Activated CD4-positive, alpha-beta T cell treated with anti-CD3 and anti-CD28 coated beads, Interleukin-2, Interleukin-4, amounts not matched to agents 100 ng/mL and 50 ng/mL, durations not matched to agents 16 hours and 8 hours (primary cell): ENCODE data around the gene CEP250.
"Not testable (repeated sequence)": the region's sequence is repeated elsewhere in the genome, so short reads cannot be mapped to it uniquely, and the experiment has no call there.

ENCODE experiments used
- DNase-seq: peaks from one replicate; pipeline ENCODE4 v3.0.0-alpha.2; 2020; ENCODE audit warnings: low spot score

CEP250 gene

DNA sequence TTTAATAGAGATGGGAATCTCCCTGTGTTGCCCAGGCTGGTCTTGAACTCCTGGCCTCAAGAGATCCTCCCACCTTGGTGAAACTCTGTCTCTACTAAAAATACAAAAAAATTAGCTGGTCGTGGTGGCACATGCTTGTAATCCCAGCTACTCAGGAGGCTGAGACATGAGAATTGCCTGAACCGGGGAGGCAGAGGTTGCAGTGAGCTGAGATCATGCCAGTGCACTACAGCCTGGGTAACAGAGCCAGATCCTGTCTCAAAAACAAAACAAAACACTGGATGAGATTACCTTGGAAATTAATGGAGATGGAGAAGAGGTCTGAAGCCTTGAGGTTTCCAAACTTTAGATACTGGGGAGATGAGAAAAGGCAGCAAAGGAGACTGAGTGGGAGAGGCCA lies 2.1 kb downstream of the CEP250 start:
- not testable (repeated sequence) for DNase-seq

DNA sequence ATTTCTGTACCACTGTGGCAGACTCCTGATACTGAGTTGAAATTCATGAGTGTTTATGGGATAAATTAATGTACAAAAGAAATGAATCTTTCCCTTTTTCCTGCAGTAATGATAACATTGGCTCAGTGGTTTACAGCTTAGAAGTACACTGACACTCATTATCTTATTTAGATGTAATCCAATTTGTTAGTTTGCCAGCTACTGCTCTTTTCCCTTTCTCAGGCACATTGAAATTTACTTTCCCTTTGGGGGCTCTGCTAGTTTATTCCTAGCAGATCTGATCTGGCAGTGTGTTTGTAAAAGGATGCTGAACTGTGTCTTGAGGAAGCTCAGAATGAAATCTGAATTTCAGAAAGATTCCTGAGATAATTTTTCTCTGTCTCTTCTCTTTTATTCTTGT lies 3.0 kb downstream of the CEP250 start:
- no peak for DNase-seq

DNA sequence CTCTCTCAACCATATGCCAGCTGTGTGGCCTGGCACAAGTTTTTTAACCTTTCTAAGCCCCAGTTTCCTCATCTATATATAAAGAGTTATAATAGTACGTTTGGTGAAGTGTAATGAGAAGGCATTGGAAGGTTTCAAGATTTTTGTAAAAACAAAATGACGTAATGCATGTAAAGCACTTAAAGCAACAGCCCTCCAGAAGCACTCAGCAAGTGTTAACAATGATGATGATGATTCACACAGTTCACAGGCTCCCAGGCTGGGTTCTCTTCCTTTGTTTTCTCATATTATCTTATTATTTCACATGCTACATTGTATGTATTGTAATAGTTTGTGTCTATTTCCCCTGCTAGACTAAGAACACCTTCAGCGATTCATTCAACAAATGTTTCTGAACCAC lies 6.2 kb downstream of the CEP250 start:
- no peak for DNase-seq

DNA sequence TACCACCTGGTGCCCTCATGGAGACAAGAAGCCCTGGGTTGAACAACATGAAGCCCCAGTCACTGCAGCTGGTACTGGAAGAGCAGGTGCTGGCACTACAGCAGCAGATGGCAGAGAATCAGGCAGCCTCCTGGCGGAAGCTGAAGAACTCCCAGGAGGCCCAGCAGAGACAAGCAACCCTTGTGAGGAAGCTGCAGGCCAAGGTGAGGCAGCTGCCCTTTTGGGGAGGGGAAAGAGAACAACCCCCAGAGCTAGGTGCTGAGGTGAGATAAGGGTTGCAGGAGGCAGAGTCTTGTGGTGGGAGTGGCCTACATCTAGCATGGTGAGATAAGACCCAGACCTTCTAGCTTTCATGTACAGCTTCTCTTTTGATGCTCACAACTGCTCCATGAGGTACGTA lies 7.0 kb downstream of the CEP250 start:
- no peak for DNase-seq

DNA sequence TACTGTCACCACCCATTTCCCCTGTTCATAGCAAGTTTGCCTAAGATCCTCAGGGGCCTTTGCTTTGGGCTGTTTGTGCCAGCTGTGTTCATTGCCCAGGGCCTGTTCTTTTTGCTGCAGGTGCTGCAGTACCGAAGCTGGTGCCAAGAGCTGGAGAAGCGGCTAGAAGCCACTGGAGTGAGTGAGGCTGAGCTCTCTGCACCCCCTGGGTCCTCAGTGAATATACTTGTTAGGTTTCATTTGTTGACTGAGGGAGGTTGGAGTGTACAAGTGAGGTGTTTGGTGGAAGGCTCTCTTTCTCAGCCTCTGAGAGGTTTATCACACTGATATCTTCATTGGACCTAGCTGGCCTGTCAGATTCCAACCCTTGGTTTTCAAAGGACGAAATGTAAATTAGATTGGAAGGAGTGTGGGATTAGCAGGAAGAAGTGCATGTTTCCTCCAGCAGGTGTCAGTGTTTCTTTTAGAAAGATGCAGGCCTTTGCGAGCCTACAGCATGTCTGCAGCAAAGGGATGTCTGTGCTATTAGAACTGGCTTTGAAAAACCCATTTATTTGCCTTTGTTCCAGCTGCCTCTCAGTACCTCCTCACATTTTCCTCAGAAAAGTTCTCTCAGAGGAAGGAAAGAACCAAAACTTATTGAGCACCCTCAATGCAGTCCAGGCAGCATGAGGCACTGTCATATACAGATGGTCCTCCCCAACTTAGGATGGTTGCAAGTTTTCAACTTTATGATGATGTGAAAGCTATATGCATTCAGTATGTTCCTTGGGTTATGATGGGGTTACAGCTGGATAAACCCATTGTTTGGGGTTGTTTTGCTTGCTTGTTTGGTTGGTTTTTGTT lies 8.3 kb downstream of the CEP250 start:
- peak; percentile 72 for DNase-seq

DNA sequence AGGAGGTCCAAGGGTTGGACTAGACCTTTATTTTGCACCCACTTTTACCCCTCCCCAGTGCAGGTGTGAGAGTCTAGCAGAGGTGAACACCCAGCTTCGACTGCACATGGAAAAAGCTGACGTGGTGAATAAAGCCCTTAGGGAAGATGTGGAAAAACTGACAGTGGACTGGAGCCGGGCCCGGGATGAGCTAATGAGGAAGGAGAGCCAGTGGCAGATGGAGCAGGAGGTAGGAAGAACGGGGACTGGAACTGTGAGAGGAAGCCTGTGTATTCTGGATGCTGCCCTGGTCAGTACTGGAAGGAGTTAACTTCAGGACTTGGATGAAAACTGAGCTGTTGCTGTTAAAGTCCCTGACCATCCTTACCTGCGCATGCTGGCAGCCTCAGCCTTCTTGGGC lies 10.6 kb downstream of the CEP250 start:
- DNase-seq = no peak

DNA sequence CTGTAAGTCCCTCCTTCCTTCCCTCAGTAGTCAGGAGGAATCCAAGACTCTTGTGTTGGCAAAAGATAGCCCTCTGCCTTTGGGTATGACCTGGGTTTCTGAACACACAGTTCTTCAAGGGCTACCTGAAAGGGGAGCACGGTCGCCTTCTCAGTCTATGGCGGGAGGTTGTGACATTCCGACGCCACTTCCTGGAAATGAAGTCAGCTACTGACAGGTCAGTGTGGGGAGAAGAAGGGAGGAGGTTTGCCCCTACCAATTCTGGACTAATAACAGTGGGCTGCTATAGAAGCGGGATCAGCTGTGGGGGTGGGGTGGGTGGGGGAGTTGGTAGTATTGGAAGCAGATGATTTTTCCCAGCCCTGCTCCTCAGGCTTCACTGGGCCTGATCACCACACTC lies 11.5 kb downstream of the CEP250 start:
- no peak for DNase-seq

DNA sequence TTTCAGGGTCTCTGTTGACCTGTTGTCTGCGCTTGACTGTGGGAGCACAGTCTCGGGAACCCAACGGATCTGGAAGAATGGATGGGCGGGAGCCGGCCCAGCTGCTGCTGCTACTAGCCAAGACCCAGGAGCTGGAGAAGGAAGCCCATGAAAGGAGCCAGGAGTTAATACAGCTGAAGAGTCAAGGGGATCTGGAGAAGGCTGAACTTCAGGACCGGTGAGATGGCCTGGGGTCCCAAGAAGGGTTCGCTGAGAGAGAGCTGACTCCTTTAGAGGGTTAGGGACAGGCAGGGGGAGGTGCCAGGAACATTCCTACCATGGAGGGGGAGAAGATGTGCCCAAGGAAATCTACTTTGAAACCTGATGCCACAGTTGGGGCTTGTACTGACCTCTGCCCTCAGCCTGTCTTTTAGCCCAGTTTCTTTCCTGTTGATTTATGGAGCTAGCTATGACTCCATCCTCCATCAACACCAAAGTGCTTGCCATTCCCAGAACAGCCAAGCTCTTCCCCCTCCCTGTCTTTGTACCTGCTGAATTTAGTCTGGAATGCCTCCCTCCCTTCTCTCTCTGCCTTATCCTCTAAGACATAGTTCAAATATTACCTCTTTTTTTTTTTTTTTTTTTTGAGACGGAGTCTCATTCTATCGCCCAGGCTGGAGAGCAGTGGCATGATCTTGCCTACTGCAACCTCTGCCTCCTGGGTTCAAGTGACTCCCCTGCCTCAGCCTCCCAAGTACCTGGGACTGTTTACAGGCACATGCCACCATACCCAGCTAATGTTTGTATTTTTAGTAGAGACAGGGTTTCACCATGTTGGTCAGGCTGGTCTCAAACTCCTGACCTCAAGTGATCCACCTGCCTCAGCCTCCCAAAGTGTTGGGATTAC lies 12.2 kb downstream of the CEP250 start:
- no peak for DNase-seq

DNA sequence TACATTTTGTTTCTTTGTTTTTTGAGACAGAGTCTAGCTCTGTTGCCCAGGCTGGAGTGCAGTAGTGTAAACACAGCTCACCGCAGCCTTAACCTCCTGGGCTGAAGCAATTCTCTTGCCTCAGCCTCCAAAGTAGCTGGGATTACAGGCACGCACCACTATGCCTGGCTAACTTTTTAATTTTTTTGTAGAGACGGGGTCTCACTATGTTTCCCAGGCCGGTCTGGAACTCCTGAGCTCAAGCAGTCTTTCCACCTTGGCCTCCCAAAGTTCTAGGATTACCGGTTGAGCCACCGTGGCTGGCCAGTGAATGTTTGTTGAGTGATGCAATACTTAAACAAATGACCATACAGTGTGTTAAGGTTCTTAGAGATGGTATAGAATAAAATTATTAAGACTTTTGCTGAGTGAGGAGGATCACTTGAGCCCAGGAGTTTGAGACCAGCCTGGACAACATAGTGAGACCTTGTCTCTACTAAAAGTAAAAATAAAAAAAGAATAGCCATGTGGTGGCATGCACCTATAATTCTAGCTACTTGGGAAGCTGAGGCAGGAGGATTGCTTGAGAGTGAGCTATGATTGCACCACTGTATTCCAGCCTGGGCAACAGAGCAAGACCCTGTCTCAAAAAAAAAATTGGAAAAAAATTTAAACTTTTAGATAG lies 13.4 kb downstream of the CEP250 start:
- DNase-seq = no peak

DNA sequence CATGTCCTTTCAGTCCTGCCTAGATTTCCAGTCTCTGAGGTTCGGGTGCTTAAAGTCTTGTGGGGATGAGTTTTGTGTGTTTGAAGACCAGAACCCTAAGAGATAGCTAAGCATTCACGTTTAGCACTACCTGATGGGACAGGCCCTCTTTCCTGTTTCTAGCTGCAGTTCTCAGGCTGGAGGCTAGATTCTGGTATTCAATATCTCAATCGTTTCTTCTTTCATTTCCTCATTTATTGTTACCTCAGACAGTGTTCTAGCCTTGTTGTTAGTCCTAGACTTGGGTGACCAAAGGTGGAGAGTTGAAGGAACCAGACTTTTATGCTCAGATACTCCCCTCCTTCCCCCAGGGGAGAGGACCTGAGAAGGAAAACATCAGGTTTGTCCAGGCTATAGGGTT lies 16.8 kb downstream of the CEP250 start:
- no peak for DNase-seq

DNA sequence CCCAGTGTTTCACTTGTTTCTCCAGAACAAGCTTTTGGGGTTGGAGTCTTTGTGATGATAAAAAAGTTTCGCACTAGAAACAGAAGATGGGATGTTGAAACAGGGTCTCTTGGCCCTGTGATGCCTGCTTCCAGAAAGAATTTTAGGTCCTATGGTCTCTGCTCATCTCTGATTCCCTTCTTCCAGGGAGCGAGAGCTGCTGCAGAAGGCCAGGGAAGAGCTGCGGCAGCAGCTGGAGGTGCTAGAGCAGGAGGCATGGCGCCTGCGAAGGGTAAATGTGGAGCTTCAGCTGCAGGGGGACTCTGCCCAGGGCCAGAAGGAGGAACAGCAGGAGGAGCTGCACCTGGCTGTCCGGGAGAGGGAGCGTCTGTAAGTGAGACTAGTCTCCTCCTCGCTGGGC lies 18.3 kb downstream of the CEP250 start:
- no peak for DNase-seq

DNA sequence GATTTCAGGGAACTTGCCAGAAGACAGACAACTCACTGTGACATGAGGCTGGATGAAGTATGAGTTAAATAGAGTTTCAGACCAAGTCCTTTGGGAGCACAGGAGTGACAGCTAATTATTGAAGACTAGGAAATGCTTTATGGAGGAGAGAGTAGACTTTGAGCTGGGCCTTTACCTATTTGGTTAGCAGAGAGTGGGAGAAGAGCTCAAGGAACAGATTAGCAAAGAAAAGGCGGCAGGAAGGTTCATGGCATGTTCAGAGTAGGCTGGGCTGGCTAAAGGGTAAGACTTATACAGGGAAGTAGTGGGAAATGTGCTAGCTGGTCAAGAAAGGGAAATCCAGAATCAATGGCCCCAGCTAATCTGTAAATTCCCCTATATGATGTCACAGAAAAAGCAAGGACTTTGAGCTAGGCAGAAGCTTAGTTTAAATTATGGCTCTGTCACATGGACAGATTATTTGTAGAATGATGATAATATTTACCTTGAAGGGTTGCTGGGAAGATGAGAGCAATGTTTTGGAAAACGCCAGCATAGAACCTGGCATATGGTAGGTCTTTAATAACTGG lies 19.0 kb downstream of the CEP250 start:
- DNase-seq = no peak

DNA sequence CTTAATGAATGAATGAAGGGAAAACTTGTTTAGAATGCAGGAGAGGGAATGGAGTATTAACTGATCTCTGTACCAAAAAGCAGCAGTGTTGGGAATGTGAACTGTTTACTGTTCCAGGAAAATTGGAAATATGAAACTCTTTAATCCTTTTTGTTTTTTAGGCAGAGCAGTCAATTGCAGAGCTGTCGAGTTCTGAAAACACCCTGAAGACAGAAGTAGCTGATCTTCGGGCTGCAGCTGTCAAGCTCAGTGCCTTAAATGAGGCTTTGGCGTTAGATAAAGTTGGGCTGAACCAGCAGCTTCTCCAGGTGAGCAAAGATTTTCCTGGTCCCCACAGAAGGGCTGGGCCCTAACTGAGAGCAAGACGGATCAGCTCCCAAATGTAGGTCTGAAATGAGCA lies 20.9 kb downstream of the CEP250 start:
- DNase-seq = no peak

DNA sequence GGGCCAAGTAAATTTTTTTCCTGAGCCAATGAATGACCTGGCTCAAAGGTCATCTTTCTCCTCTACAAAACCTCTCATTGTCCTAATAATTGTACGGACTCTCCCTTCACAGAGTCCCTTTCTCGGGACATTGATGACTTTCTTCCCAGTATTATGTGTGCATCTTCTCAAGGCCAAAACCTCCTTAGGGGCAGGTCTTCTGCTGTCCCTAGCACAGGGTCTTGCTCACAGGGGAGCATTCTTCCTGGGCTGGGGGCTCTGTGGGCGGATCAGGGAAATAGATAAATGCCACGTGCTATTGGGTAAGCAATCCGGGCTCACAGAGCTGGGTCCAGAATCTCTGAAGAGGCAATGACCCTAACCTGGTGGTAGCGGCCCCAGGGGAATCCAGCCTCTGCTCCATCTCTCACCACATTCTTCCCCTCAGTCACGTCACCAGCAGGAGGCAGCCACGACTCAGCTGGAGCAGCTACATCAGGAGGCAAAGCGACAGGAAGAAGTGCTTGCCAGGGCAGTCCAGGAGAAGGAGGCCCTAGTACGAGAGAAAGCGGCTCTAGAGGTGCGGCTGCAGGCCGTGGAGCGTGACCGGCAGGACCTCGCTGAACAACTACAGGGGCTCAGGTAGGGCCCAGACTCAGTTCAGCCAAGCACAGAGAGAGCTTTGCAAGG lies 23.5 kb downstream of the CEP250 start:
- no peak for DNase-seq

DNA sequence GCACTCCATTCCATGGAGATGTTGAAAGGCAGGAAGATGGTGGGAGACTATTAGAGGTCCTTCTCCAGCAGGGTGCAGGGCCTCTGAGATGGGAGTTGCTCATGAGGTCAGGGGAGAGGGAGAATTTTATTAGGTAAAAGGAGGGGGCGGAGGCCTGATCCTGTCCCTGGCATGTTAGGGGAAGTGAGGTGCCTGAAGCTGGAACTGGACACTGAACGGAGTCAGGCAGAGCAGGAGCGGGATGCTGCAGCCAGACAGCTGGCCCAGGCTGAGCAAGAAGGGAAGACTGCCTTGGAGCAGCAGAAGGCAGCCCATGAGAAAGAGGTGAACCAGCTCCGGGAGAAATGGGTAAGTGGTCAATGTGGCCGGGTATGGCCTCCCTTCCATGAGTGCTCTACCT lies 24.4 kb downstream of the CEP250 start:
- no peak for DNase-seq

DNA sequence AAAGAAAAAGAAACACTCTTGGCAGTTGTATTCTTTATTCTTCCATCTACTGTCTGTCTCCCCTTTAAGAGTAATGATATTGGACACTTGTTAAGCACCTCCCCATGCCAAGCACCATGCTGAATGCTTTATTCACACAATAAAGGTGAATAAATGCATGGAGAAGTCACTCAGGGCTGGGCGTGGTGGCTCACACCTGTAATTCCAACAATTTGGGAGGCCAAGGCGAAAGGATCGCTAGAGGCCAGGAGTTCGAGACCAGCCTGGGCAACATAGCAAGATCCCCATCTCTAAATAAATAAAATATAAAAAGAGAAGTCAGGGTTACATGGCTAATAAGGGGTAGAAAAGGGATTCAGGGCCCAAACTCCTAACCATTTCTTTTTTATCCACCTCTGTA lies 32.1 kb downstream of the CEP250 start:
- DNase-seq = no peak

DNA sequence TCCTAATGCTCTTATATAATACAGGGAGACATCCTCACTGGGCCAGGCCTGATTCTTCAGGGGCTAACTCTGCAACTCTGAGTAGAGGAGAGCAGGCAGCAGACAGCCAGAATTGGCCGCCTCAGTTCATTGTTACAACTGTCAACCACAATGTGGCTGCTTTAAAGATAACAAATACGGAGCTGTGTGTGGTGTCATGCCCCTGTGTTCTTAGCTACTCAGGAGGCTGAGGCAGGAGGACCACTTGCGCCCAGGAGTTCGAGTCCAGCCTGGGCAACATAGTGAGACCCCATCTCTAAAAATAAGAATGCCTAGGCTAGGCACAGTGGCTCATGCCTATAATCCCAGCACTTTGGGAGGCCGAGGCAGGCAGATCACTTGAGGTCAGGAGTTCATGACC lies 34.3 kb downstream of the CEP250 start:
- peak; percentile 15 for DNase-seq

DNA sequence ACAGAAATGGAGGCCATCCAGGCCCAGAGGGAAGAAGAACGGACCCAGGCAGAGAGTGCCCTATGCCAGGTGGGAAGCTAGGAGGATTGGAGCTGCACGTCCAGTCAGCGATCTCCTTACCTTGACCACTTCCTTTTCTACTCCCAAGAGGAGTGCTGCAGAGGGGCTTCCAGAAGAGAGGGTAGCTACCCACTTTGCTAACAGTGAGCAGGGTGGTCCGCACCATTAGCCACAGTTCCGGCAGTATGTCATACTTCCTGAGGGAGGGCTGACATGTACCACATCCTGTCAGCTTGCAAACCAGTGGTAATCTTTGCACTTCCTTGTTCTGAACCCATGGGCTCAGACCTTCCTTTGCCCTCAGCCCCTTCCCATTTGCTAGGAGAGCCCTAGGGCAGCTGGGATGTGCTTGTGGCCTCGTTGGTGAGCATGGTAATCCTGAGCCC lies 35.4 kb downstream of the CEP250 start:
- DNase-seq = peak; percentile 76

DNA sequence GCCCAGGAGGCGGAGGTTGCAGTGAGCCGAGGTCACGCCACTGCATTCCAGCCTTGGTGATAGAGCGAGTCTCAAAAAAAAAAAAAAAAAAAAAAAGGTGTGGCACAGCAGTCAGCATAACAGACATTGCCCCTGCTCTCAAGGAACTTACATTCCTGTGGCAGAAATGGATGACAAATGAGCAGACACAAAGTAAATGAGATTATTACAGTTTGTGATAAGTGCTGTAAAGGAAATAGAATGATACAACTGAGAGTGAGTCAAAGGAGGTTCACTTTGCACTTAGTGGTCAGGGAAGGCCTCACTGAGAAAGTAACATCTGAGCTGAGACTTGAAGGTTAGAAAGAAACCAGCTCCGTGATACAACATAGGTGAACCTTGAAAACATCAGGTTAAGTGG lies 36.4 kb downstream of the CEP250 start:
- DNase-seq = no peak

DNA sequence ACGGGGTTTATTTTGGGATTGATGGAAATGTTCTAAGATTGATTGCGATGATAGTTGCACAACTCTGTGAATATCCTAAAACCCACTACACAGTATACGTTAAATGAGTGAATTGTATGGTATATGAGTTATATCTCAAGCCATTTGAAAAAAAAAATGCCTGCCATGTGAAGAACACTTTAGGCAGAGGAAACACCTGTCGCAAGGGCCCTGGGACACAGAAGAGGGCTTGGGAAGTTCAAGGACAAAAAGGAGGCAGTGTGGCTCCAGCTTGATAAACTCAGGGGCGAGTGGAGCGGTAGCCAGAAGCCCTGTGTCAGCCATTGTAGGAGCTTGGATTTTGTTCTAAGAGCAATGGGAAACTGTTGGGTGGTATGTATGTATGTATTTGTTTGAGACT lies 37.0 kb downstream of the CEP250 start:
- no peak for DNase-seq

DNA sequence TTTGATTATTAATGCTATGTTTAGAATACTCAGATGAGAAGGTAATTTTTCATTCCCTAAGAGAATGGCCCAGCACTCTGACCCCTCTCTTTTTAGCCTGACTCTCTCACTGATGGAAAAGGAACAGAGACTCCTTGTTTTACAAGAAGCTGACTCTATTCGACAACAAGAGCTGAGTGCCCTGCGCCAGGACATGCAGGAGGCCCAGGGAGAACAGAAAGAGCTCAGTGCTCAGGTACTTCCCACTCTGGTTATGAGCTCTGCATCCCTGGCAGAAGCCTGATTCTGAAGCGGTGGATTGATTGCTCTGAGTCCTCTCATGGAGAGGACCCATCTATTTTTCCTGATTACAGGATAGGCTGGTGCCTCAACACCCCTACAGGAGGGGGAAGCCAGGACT lies 41.1 kb downstream of the CEP250 start:
- no peak for DNase-seq

DNA sequence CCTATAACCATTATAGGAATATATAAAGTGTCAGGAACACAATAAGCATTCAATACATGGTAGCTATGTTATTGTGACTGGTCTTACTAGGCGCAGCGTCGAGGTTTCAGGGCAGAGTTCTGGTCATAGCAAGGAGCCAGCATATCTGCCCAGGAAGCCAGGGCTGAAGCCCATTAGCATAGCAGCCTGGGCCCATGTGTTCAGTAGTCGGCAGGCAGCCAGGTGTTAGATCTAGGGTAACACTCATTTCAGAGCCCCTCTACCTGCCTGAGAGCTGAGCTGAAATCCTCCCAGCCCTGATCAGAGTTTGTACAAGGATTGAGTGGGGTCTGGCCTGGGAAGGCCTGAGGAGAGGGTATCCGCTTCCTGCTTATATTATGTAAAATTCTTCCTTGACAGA lies 41.9 kb downstream of the CEP250 start:
- no peak for DNase-seq
